Heart left ventricle (tissue), 16 donors: Measurements from ENCODE around the gene NOX3. TPM values are rescaled to one million over a fixed set of nuclear protein-coding genes. Genes with fewer than 3 reads are reported as not detected.

Experiments
- ATAC-seq, 4 donors: fragments of 200-7000 bp; cut with Tn5 transposase; one replicate each; pipeline ENCODE4 v1.9.1; 2020 to 2022; ENCODE audit warnings: moderate library complexity in 4 of 4, mild to moderate bottlenecking in 3 of 4, moderate number of reproducible peaks in 1 of 4
- DNase-seq, 5 donors: peaks; one replicate each; pipeline ENCODE4 v3.0.0-alpha.2; 2020
- H3K27ac ChIP-seq, 12 donors: fragments of 200-600 bp; sonication (generic) in 4 of 12; one replicate each; pipeline versions ENCODE4 v1.5.0 to v1.8.0; 2016 to 2022; ENCODE audit warnings: mild to moderate bottlenecking in 2 of 12
- H3K27me3 ChIP-seq, 9 donors: fragments of 200-600 bp; sonication (generic) in 2 of 9; one replicate each; pipeline versions ENCODE4 v1.5.1 to v1.8.0; 2016 to 2022; ENCODE audit warnings: mild to moderate bottlenecking in 3 of 9
- H3K36me3 ChIP-seq, 9 donors: fragments of 200-600 bp; sonication (generic) in 2 of 9; one replicate each; pipeline versions ENCODE4 v1.5.0 to v1.8.0; 2018 to 2022; ENCODE audit warnings: mild to moderate bottlenecking in 2 of 9
- H3K4me1 ChIP-seq, 12 donors: fragments of 200-600 bp; sonication (generic) in 4 of 12; one replicate each; pipeline versions ENCODE4 v1.5.0 to v1.8.0; 2016 to 2022; ENCODE audit warnings: mild to moderate bottlenecking in 3 of 12
- H3K4me3 ChIP-seq, 12 donors: fragments of 200-600 bp; sonication (generic) in 4 of 12; one replicate each; pipeline versions ENCODE4 v1.5.0 to v1.8.0; 2017 to 2022; ENCODE audit warnings: mild to moderate bottlenecking in 9 of 12, moderate library complexity in 4 of 12
- H3K9me3 ChIP-seq, 12 donors: fragments of 200-600 bp; sonication (generic) in 4 of 12; one replicate each; pipeline versions ENCODE4 v1.5.0 to v1.8.0; 2016 to 2022; ENCODE audit warnings: mild to moderate bottlenecking in 1 of 12
- POLR2A ChIP-seq, 2 donors: fragments of 450-650 bp; IDR thresholded peaks; one replicate each; pipeline ENCODE4 v1.6.1; 2017; ENCODE audit warnings: antibody characterized with exemption in 2 of 2, mild to moderate bottlenecking in 2 of 2, moderate library complexity in 2 of 2
- WGBS, 4 donors: extraction: QIAGEN DNeasy Blood & Tissue Kit in 2 of 4; methylation state at CpG; one replicate each; pipeline versions ENCODE4 v1.1.5 to v1.1.7; 2013 to 2018; 5-methylcytosine and 5-hydroxymethylcytosine counted together
- intact Hi-C, 10 donors: fragments of 100-400 bp; cut with DNase I; formaldehyde crosslinking; loops; one replicate each; pipeline versions ENCODE4 v1.11.1 to v1.14.2; 2022
- polyA plus RNA-seq, 2 donors: library from polyadenylated mRNA; stranded (reverse); fragments of 200-250 nt; gene quantifications; one replicate each; pipeline ENCODE4 v1.2.3, GENCODE V29; 2013
- total RNA-seq, 9 donors: library from RNA; depleted of rRNA in 2 of 9; stranded (reverse); fragments of >200 nt in 2 of 9; fragmentation: NEBNext Ultra II Directional in 3 of 9; extraction: Animal tissue kit (Norgen Biotek cat#: 25700) in 3 of 9; gene quantifications; one replicate each; pipeline versions ENCODE4 v1.1.0 to v1.2.4, GENCODE V29; 2016 to 2023
- TF ChIP-seq, protein P1 (sequence below), 12 donors: fragments of 200-600 bp; sonication (generic) in 4 of 12; IDR thresholded peaks; one replicate each; pipeline versions ENCODE4 v1.5.0 to v1.8.0; 2018 to 2022; ENCODE audit warnings: antibody characterized with exemption in 12 of 12, mild to moderate bottlenecking in 5 of 12
- donor health status: ischemic (EF 13 %, LVEDD 7.1; RV severe dilation, severe dysfunction).
- donor health status: healthy with polysubstance abuse.
- donor health status: DM: no; HTN: yes; CAD: no.
- donor health status: DM: no; HTN: no; CAD: no.
- donor health status: ischemic (EF 25% LVEDD 6.9; RV normal size, moderate dysfunction).
- donor health status: ischemic (EF 25% LVEDD 5.7; RV mildly dilated, moderate dysfunction).
- donor health status: healthy.
- donor health status: DM: yes; HTN: yes; CAD: no.
- donor health status: ischemic (EF 35%, LVEDD 5.7; RV mildly dilated, moderate dysfunction).
- donor health status: nonischemic (EF 11% LVEDD 7.7; RV severe dilation, severe dysfunction).
- donor health status: DM: yes; HTN: yes; CAD: no.
- donor health status: PGD.
- donor health status: ischemic (EF 29% LVEDD 5.4; RV normal size, mild dysfunction).
- donor health status: nonischemic (EF 23%, LVEDD 6.1; RV moderate dilation, normal function).

NOX3 gene
- total and polyA plus RNA-seq, 11 donors = not detected

DNA sequence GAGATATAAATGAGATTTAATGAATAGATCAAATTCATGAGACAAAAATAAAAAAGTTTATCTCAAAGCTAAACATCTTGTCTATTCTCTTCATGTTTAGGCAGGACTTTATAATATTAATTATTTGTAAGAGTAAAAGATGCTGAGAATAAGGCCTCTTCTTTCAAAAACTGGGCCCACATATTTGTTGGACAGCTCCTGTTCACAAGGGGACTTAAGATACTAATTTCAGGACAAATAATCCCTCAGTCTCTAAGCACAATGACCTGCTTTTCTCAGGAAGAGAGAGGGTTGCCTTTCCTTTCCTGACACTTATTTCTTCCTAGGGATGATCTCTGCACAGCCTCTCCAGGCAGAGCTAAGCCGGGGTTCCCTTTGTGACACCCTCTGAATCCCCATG lies 43.3 kb downstream of the NOX3 start:
- Histone ChIP-seq H3K27ac (no peak overlapping the region), H3K4me3 (no peak overlapping the region), H3K36me3 (no peaks in the 10 kb centered on the region), H3K27me3 (no peaks in the 10 kb centered on the region), H3K4me1 (peaks cover 0 to 9% (median 0%) of the 10 kb centered on the region in 12 donors), H3K9me3 (no peaks in the 10 kb centered on the region)
- ATAC-seq (no peak), DNase-seq (no peak)
- TF ChIP-seq POLR2A (IDR thresholded peaks at IDR 0.05) = no peak
- TF ChIP-seq, protein P1, sequence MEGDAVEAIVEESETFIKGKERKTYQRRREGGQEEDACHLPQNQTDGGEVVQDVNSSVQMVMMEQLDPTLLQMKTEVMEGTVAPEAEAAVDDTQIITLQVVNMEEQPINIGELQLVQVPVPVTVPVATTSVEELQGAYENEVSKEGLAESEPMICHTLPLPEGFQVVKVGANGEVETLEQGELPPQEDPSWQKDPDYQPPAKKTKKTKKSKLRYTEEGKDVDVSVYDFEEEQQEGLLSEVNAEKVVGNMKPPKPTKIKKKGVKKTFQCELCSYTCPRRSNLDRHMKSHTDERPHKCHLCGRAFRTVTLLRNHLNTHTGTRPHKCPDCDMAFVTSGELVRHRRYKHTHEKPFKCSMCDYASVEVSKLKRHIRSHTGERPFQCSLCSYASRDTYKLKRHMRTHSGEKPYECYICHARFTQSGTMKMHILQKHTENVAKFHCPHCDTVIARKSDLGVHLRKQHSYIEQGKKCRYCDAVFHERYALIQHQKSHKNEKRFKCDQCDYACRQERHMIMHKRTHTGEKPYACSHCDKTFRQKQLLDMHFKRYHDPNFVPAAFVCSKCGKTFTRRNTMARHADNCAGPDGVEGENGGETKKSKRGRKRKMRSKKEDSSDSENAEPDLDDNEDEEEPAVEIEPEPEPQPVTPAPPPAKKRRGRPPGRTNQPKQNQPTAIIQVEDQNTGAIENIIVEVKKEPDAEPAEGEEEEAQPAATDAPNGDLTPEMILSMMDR (IDR thresholded peaks at IDR 0.05) = no peak
- WGBS, 4 donors = 87 to 97% (median 93%) methylated on average over 1 of the region's 1 CpG
- intact Hi-C loops = no loop called here

DNA sequence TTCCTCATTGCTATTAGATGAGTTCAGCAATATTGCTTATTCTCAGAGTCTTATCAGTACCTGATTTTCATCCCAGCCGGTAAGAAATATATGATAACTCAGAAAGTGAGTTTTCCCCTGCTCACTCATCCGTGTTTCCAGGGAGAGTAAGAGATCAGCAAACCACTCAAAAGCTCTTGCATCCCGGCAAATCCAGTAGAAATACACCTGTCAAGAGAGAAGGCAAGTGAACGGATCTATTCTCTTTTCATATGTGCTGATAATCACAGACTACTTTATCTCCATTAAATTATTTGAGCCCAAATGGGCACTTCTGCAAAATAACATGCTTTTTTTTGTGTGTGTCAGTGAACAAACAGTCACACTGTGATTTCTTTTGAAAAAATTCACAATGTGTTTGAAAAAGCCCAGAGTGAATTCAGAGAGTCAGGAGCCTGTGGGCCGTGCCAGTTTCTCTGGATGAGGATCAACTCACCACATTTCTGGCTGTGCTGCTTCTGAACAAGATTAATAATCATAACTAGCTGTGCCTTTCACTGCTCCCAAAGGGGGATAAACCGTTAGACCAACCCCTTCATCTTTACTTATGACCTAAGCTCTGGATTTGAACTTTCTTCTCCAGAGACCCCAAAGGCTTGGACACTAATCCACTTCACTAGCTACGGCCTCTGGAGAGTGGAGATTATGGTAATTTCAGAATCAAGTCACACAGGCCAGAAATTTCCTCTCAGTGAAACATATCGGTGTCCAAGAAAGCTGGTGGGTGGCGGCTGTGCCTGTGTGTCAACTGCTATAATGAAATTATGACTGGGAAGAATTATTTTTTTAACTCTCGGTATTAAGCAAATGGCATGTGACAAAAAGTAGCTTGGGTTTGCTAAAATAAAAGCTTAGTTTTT lies 44.2 kb downstream of the NOX3 start:
- DNase-seq (no peak), ATAC-seq (no peak)
- no peak overlapping the region for H3K4me3 ChIP-seq
- intact Hi-C loops = no loop called here
- H3K9me3 ChIP-seq = no peaks in the 10 kb centered on the region
- TF ChIP-seq, protein P1 (IDR thresholded peaks at IDR 0.05) = no peak
- no peak for TF ChIP-seq POLR2A (IDR thresholded peaks at IDR 0.05)
- 66 to 72% (median 70%) methylated on average over 10 of the region's 10 CpGs for WGBS, 4 donors
- peaks cover 0 to 8% (median 0%) of the 10 kb centered on the region in 12 donors for H3K4me1 ChIP-seq
- H3K27me3 ChIP-seq = no peaks in the 10 kb centered on the region
- no peak overlapping the region for H3K27ac ChIP-seq
- no peaks in the 10 kb centered on the region for H3K36me3 ChIP-seq

DNA sequence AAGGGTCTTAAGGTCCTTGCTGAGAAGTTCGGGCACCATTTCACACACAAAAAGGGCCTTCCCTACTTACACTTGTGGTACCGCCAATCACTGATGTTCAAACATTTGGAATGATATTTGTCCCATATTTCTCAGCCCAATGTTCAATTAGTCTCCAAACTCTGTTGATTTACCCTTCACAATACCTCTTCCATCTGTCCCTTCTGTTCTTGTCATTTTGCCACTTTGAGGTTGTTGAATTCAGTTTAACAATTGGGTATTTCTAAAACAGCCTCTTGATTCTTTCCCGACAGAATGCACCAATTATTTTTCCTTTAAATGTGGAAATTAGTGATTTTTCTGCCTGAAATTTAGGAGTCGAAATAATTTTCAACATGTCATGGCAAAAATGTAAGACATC lies 46.2 kb downstream of the NOX3 start:
- ATAC-seq (no peak), DNase-seq (no peak)
- H3K27ac ChIP-seq = no peak overlapping the region
- H3K9me3 ChIP-seq = no peaks in the 10 kb centered on the region
- intact Hi-C loops = no loop called here
- H3K4me3 ChIP-seq = no peak overlapping the region
- H3K4me1 ChIP-seq = peaks cover 0 to 8% (median 0%) of the 10 kb centered on the region in 12 donors
- no peak for TF ChIP-seq POLR2A (IDR thresholded peaks at IDR 0.05)
- TF ChIP-seq, protein P1 (IDR thresholded peaks at IDR 0.05) = no peak
- no peaks in the 10 kb centered on the region for H3K27me3 ChIP-seq
- 77 to 94% (median 92%) methylated on average over 4 of the region's 4 CpGs for WGBS, 4 donors
- no peaks in the 10 kb centered on the region for H3K36me3 ChIP-seq

DNA sequence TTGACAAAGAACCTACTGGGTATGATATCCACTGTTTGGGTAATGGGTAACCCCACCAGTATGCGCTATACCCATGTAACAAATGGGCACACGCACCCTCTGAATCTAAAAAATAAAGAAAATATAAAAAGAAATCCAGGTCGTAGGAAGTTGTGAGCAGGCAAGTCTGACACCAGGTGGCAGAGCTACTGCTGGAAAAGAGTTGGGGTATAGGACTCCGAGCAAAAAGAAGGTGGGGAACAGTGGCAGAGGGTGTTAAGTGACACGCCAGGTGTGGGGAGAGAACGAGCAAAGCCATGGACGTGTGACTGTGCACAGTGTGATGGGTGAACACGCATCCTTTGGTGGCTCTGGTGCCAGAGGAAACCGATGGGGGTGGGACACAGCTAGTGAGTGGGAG lies 46.7 kb downstream of the NOX3 start:
- no peak for ATAC-seq
- intact Hi-C loops = no loop called here

More for the DNA sequence above, 46.7 kb downstream of the NOX3 start:
- Histone ChIP-seq H3K9me3 (no peaks in the 10 kb centered on the region), H3K4me3 (no peak overlapping the region), H3K27ac (no peak overlapping the region), H3K36me3 (no peaks in the 10 kb centered on the region), H3K4me1 (peaks cover 0 to 8% (median 0%) of the 10 kb centered on the region in 12 donors), H3K27me3 (no peaks in the 10 kb centered on the region)
- DNase-seq = no peak
- TF ChIP-seq, protein P1 (IDR thresholded peaks at IDR 0.05) = no peak
- no peak for TF ChIP-seq POLR2A (IDR thresholded peaks at IDR 0.05)
- WGBS, 4 donors = 77 to 82% (median 80%) methylated on average over 9 of the region's 9 CpGs
